Measurements from ENCODE around the gene TMEM248.

DNA sequence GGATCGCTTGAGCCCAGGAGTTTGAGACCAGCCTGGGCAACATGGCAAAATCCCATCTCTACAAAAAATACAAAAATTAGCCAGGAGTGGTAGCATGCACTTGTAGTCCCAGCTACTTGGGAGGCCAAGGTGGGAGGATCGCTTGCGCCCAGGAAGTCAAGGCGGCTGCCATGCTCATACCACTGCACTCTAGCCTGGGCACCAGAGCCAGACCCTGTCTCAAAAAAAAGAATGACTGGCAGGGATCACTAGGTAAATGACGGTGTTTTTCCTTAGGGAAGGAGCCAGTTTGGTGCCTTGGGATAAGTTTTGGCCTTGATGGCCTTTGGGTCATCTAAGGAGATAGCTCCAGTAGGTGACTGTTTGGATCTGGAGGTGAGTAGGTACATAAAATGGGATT lies 8.9 kb downstream of the TMEM248 start:
- TF ChIP-seq POLR2A (IDR thresholded peaks at IDR 0.05) (no peak), CTCF (IDR thresholded peaks at IDR 0.05 in 8 of 11, conservative IDR thresholded peaks at IDR 0.05 in 3 of 11) (no peak), POLR2AphosphoS5 (IDR thresholded peaks at IDR 0.05) (no peak)

Measured in spleen (tissue), 7 donors.